Stimulated activated CD8-positive, alpha-beta memory T cell treated with anti-CD3 and anti-CD28 coated beads, Interleukin-12 subunit alpha, Interleukin-12 subunit beta, amount 100 ng/mL, for 4 hours (primary cell): ENCODE results near the gene ALCAM.

Experiments used
- DNase-seq: peaks from one replicate; pipeline ENCODE4 v3.0.0-alpha.2; 2020; ENCODE audit warnings: low read depth

ALCAM gene

GRCh38 chr3:105527949-105528348 lies 161.2 kb downstream of the ALCAM start:
- no peak for DNase-seq

GRCh38 chr3:105528955-105529354 lies 162.2 kb downstream of the ALCAM start:
- no peak for DNase-seq

- no peak for DNase-seq
Measured at GRCh38 chr3:105529456-105529855, 162.7 kb downstream of the ALCAM start.

GRCh38 chr3:105532251-105532650 lies 165.5 kb downstream of the ALCAM start:
- DNase-seq, result no peak

- DNase-seq, result no peak
Measured at GRCh38 chr3:105533960-105534359, 167.3 kb downstream of the ALCAM start.

- DNase-seq, result no peak
Measured at GRCh38 chr3:105534491-105534890, 167.8 kb downstream of the ALCAM start.

GRCh38 chr3:105537371-105538080 lies 170.8 kb downstream of the ALCAM start:
- no peak for DNase-seq

- no peak for DNase-seq
Measured at GRCh38 chr3:105538483-105538882, 171.8 kb downstream of the ALCAM start.

- DNase-seq, result no peak
Measured at GRCh38 chr3:105539897-105540296, 173.2 kb downstream of the ALCAM start.

GRCh38 chr3:105542282-105543019 lies 175.7 kb downstream of the ALCAM start:
- DNase-seq, result no peak

- no peak for DNase-seq
Measured at GRCh38 chr3:105545051-105545450, 178.3 kb downstream of the ALCAM start.

GRCh38 chr3:105553851-105554250 lies 187.1 kb downstream of the ALCAM start:
- DNase-seq, result no peak

GRCh38 chr3:105555206-105555605 lies 188.5 kb downstream of the ALCAM start:
- DNase-seq, result no peak

GRCh38 chr3:105559856-105560255 lies 193.1 kb downstream of the ALCAM start:
- DNase-seq, result no peak

GRCh38 chr3:105561876-105562275 lies 195.2 kb downstream of the ALCAM start:
- no peak for DNase-seq

GRCh38 chr3:105564546-105565288 lies 198.0 kb downstream of the ALCAM start:
- no peak for DNase-seq

- DNase-seq, result no peak
Measured at GRCh38 chr3:105571005-105571404, 204.3 kb downstream of the ALCAM start.

- no peak for DNase-seq
Measured at GRCh38 chr3:105572501-105572900, 205.8 kb downstream of the ALCAM start.

- DNase-seq, result no peak
Measured at GRCh38 chr3:105579439-105579838, 212.7 kb downstream of the ALCAM start.

- no peak for DNase-seq
Measured at GRCh38 chr3:105580296-105580965, 213.7 kb downstream of the ALCAM start.

GRCh38 chr3:105582015-105582414 lies 215.3 kb downstream of the ALCAM start:
- no peak for DNase-seq
